ENCODE measurements around the gene ZNF724. TPM values are rescaled to one million over a fixed set of nuclear protein-coding genes. Genes with fewer than 3 reads are reported as not detected.
A peak's percentile ranks its signal among the peaks of the same experiment; 100 is the strongest.
"Not testable (repeated sequence)": the region's sequence is repeated elsewhere in the genome, so short reads cannot be mapped to it uniquely, and the experiment has no call there.

ZNF724 gene
- polyA plus RNA-seq, 10 donors: 1.9 to 3.8 (median 2.6) TPM

GRCh38 chr19:23253256-23253655 lies 3.1 kb upstream of the ZNF724 start:
- not testable (repeated sequence) for DNase-seq

DNA sequence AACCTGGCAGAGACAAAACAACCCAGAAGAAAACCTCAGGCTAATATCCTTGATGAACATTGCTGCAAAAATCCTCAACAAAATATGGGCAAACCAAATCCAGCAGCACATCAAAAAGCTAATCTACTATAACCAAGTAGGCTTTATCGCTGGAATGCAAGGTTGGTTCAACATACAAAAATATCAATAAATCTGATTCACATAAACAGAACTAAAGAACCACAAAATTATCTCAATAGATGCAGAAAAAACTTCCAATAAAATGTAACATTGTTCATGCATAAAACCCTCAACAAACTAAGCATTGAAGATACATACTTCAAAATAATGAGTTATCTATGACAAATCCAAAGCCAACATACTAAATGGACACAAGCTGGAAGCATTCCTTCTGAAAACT lies 8.8 kb downstream of the ZNF724 start:
- no peak for DNase-seq

GRCh38 chr19:23222998-23223652 lies 27.1 kb downstream of the ZNF724 start:
- DNase-seq: no peak

GRCh38 chr19:23203841-23204344 lies 46.3 kb downstream of the ZNF724 start:
- DNase-seq: peak in 2 of 3 donors; percentile 18 to 22

DNA sequence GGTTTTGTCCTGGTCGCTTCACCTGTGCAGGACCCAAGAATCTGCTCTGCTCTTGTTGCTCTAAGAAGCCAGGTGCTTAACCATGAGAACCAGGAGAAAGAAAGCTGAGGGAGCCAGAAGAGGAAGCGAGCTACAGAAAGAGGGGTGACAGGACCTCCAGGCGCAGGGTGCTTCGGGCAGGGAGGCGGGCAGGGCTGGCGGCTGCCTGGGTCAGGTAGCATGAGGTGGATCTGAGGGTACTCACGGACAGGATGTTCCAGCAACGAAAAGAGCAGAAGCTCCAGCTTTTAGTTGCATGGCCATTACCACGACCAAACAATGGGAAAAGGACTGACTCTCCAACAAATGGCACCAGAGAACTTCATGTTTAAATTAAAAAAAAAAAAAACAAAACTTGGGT lies 59.9 kb downstream of the ZNF724 start:
- DNase-seq: no peak

DNA sequence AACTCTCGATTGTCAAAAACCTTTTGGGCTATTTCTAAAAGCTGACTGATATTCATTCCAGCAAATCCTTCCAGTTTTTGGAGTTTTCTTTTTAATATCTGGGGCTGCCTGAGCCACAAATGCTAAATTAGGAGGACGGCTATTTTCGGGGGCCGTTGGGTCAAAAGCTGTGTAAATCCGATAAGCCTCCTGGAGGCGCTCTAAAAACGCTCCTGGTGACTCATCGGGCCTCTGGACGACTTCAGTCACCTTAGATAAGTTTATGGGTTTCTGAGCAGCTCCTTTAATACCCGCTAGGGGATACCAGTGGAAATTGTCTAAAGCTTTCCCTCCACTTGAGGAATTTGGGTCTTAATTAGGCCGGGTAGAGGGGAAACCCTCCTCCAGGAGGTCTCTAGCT lies 66.9 kb downstream of the ZNF724 start:
- no peak for DNase-seq

Other genes starting within 250 kb of the ZNF724 start
- under 1 TPM in 6 of 10 donors, not detected in 4; 0.13 to 0.27 (median 0.17) TPM for gene ZNF728, start 247.2 kb downstream of the ZNF724 start, polyA plus RNA-seq (ENCODE audit: insufficient read length in 10 of 10)
- 1 to 10 TPM; 1.4 to 3.9 (median 3.0) TPM for gene ZNF730, start 133.4 kb downstream of the ZNF724 start, polyA plus RNA-seq (ENCODE audit: insufficient read length in 10 of 10)
- gene ZNF91, start 145.1 kb upstream of the ZNF724 start, polyA plus RNA-seq (ENCODE audit: insufficient read length in 10 of 10): 10 to 100 TPM; 21.2 to 40.3 (median 31.1) TPM